ENCODE results near the gene PPIP5K2.
"Not testable (repeated sequence)": the region's sequence is repeated elsewhere in the genome, so short reads cannot be mapped to it uniquely, and the experiment has no call there.

GRCh38 chr5:103204990-103205389 lies 84.9 kb downstream of the PPIP5K2 start:
- TF ChIP-seq, protein P1, sequence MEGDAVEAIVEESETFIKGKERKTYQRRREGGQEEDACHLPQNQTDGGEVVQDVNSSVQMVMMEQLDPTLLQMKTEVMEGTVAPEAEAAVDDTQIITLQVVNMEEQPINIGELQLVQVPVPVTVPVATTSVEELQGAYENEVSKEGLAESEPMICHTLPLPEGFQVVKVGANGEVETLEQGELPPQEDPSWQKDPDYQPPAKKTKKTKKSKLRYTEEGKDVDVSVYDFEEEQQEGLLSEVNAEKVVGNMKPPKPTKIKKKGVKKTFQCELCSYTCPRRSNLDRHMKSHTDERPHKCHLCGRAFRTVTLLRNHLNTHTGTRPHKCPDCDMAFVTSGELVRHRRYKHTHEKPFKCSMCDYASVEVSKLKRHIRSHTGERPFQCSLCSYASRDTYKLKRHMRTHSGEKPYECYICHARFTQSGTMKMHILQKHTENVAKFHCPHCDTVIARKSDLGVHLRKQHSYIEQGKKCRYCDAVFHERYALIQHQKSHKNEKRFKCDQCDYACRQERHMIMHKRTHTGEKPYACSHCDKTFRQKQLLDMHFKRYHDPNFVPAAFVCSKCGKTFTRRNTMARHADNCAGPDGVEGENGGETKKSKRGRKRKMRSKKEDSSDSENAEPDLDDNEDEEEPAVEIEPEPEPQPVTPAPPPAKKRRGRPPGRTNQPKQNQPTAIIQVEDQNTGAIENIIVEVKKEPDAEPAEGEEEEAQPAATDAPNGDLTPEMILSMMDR (IDR thresholded peaks at IDR 0.05) = not testable (repeated sequence)
- TF ChIP-seq EZH2, EZH2phosphoT487 (IDR thresholded peaks at IDR 0.05): not testable (repeated sequence)

All from neural progenitor cell (in vitro differentiated cells).